IMR-90 (cell line): ENCODE measurements around the gene HDX. TPM values are rescaled to one million over a fixed set of nuclear protein-coding genes. Genes with fewer than 3 reads are reported as not detected.

Experiments used
- ATAC-seq: fragments of 200-7000 bp; cut with Tn5 transposase; 2 replicates; pipeline ENCODE4 v1.9.1; 2020; ENCODE audit warnings: low read depth, mild to moderate bottlenecking, moderate library complexity
- BruUV-seq: library from RNA; stranded (reverse); fragments of 400-500 nt; replicated peaks from 2 replicates; lab custom pipeline; 2021; lab: Mats Ljungman, UMichigan
- CTCF ChIA-PET: fragments of 300-600 bp; formaldehyde crosslinking; extraction: SDS; loops from one replicate; lab custom pipeline; 2021; ENCODE audit warnings: antibody characterized with exemption; lab: Yijun Ruan, JAX
- POLR2A ChIA-PET: fragments of 300-600 bp; sonication (Branson Sonifier 250); formaldehyde crosslinking; loops from one replicate; lab custom pipeline; 2022; ENCODE audit warnings: antibody characterized with exemption; ENCODE audit not compliant: unreplicated experiment; lab: Charles Lee
- DNase-seq: peaks from one replicate; pipeline ENCODE4 v3.0.0; 2013
- H2AFZ ChIP-seq: replicated peaks from 2 replicates; pipeline ENCODE3; 2013; ENCODE audit warnings: low read length, mild to moderate bottlenecking; ENCODE audit not compliant: poor library complexity
- H2AK5ac ChIP-seq: 2 replicates; pipeline ENCODE4 v1.6.1; 2013; ENCODE audit warnings: low read depth, low read length, inconsistent platforms
- H2AK9ac ChIP-seq: replicated peaks from 2 replicates; pipeline ENCODE3; 2013; ENCODE audit warnings: mild to moderate bottlenecking, low read depth, low read length, moderate library complexity; ENCODE audit not compliant: poor library complexity
- H2BK120ac ChIP-seq: 2 replicates; pipeline ENCODE4 v1.6.1; 2013; ENCODE audit warnings: low read depth, low read length, inconsistent platforms
- H2BK15ac ChIP-seq: 3 replicates; pipeline ENCODE4 v1.6.1; 2013; ENCODE audit warnings: low read depth, low read length, inconsistent platforms
- H2BK20ac ChIP-seq: 2 replicates; pipeline ENCODE4 v1.6.1; 2013; ENCODE audit warnings: low read depth, mild to moderate bottlenecking, inconsistent platforms, low read length, moderate library complexity
- H2BK5ac ChIP-seq: 2 replicates; pipeline ENCODE4 v1.6.1; 2013; ENCODE audit warnings: mild to moderate bottlenecking, low read depth, low read length, inconsistent platforms; ENCODE audit not compliant: poor library complexity, severe bottlenecking
- H3K14ac ChIP-seq: replicated peaks from 2 replicates; pipeline ENCODE4 v1.6.1; 2013; ENCODE audit warnings: low read depth, low read length, inconsistent platforms
- H3K18ac ChIP-seq: 2 replicates; pipeline ENCODE4 v1.6.1; 2013; ENCODE audit warnings: low read depth, low read length, control low read depth
- H3K23ac ChIP-seq: 2 replicates; pipeline ENCODE4 v1.6.1; 2013; ENCODE audit warnings: low read depth, low read length, inconsistent platforms
- H3K27ac ChIP-seq: 2 replicates; pipeline ENCODE4 v1.5.1; 2013; ENCODE audit warnings: mild to moderate bottlenecking, control low read depth, low read length; ENCODE audit not compliant: insufficient read depth
- H3K27me3 ChIP-seq: 2 replicates; pipeline ENCODE4 v1.6.1; 2013; ENCODE audit warnings: low read length; ENCODE audit not compliant: control insufficient read depth, insufficient read depth
- H3K36me3 ChIP-seq: 2 replicates; pipeline ENCODE4 v1.6.1; 2013; ENCODE audit warnings: low read length, mixed read lengths; ENCODE audit not compliant: control insufficient read depth, insufficient read depth
- H3K4ac ChIP-seq: 2 replicates; pipeline ENCODE4 v1.6.1; 2013; ENCODE audit warnings: low read depth, low read length, inconsistent platforms
- H3K4me1 ChIP-seq: 2 replicates; pipeline ENCODE4 v1.6.1; 2013; ENCODE audit warnings: low read length, mixed read lengths; ENCODE audit not compliant: control insufficient read depth, insufficient read depth
- H3K4me2 ChIP-seq: 2 replicates; pipeline ENCODE4 v1.6.1; 2013; ENCODE audit warnings: low read depth, mild to moderate bottlenecking, control low read depth, low read length, moderate library complexity
- H3K4me3 ChIP-seq: 2 replicates; pipeline ENCODE4 v1.5.1; 2013; ENCODE audit warnings: low read depth, mild to moderate bottlenecking, control low read depth, low read length, moderate library complexity; ENCODE audit not compliant: insufficient read depth
- H3K56ac ChIP-seq: 2 replicates; pipeline ENCODE4 v1.6.1; 2013; ENCODE audit warnings: low read length, inconsistent platforms; ENCODE audit not compliant: insufficient read depth; ENCODE audit errors: extremely low read depth
- H3K79me1 ChIP-seq, 2 experiments: 2 replicates each; pipeline ENCODE4 v1.6.1; 2013; ENCODE audit warnings: low read length in 2 of 2, inconsistent platforms in 1 of 2, low read depth in 1 of 2
- H3K9ac ChIP-seq: 2 replicates; pipeline ENCODE4 v1.6.1; 2013; ENCODE audit warnings: low read depth, low read length, control low read depth
- H3K9me1 ChIP-seq: 2 replicates; pipeline ENCODE4 v1.6.1; 2013; ENCODE audit warnings: low read length, inconsistent platforms; ENCODE audit not compliant: insufficient read depth
- H3K9me3 ChIP-seq: 2 replicates; pipeline ENCODE4 v1.6.1; 2013; ENCODE audit warnings: low read length; ENCODE audit not compliant: control insufficient read depth, insufficient read depth
- H4K20me1 ChIP-seq: 2 replicates; pipeline ENCODE4 v1.6.1; 2013; ENCODE audit warnings: low read length, inconsistent platforms; ENCODE audit not compliant: insufficient read depth
- H4K5ac ChIP-seq: 2 replicates; pipeline ENCODE4 v1.6.1; 2013; ENCODE audit warnings: mild to moderate bottlenecking, low read depth, low read length, control low read depth
- H4K8ac ChIP-seq, 2 experiments: 2 replicates each; pipeline ENCODE4 v1.6.1; 2013; ENCODE audit warnings: low read depth in 2 of 2, low read length in 2 of 2, control low read depth in 1 of 2, inconsistent platforms in 1 of 2
- H4K91ac ChIP-seq: 2 replicates; pipeline ENCODE4 v1.6.1; 2013; ENCODE audit warnings: low read depth, low read length, inconsistent platforms; ENCODE audit not compliant: insufficient read depth
- BHLHE40 ChIP-seq: fragments of 150-350 bp; IDR thresholded peaks from 2 replicates; pipeline ENCODE4 v1.6.1; 2016; ENCODE audit warnings: mild to moderate bottlenecking, low read depth, low read length
- CEBPB ChIP-seq: IDR thresholded peaks from 2 replicates; pipeline ENCODE4 v1.6.1; 2012; ENCODE audit warnings: low read depth, low read length, improper control_type of control experiment
- FOS ChIP-seq: fragments of 150-350 bp; IDR thresholded peaks from 2 replicates; pipeline ENCODE4 v1.6.1; 2016; ENCODE audit warnings: low read depth, low read length
- MAZ ChIP-seq: IDR thresholded peaks from 2 replicates; pipeline ENCODE4 v1.6.1; 2012; ENCODE audit warnings: low read depth, mild to moderate bottlenecking, low read length, improper control_type of control experiment, moderate library complexity, borderline replicate concordance
- RFX5 ChIP-seq: IDR thresholded peaks from 2 replicates; pipeline ENCODE4 v1.8.0; 2012; ENCODE audit warnings: low read depth, mild to moderate bottlenecking, low read length, moderate library complexity
- WGBS, 2 experiments: methylation state at CpG; one replicate each; pipeline versions ENCODE4 v1.1.5 to v1.1.7; 2013; ENCODE audit warnings: missing lambda C conversion rate in 2 of 2; ENCODE audit not compliant: insufficient read length in 1 of 2; ENCODE audit errors: extremely low coverage in 2 of 2; 5-methylcytosine and 5-hydroxymethylcytosine counted together
- dilution Hi-C: fragments of 300-500 bp; cut with HindIII; formaldehyde crosslinking; loops from one replicate; pipeline ENCODE4 v1.14.3; 2018; ENCODE audit warnings: low sequenced_read_pairs; ENCODE audit not compliant: unreplicated experiment
- in situ Hi-C: fragments of 300-500 bp; cut with MboI; formaldehyde crosslinking; loops from 3 replicates; pipeline ENCODE4 v1.14.3; 2019; ENCODE audit warnings: low sequenced_read_pairs, inconsistent platforms, mixed read lengths
- intact Hi-C: fragments of 100-400 bp; cut with micrococcal nuclease; formaldehyde crosslinking; loops from 2 replicates; pipeline ENCODE4 v1.10.0; 2022
- polyA plus RNA-seq, 3 experiments: library from polyadenylated mRNA; depleted of rRNA; stranded (reverse); fragments of >200 nt; gene quantifications; 2 replicates each; pipeline ENCODE4 v1.2.3, GENCODE V29; 2012; ENCODE audit warnings: low replicate concordance in 1 of 3
- total RNA-seq: library from RNA; depleted of rRNA; stranded (reverse); fragments of >200 nt; gene quantifications from 2 replicates; pipeline ENCODE4 v1.2.3, GENCODE V29; 2012

HDX gene
- total and polyA plus RNA-seq, 2 of the 4 experiments (the other 2 are of a cell fraction): 1.8 to 11.8 TPM

GRCh38 chrX:84475596-84475995 lies 26.7 kb downstream of the HDX start:
- H3K36me3 ChIP-seq: no peaks in the 10 kb centered on the region

More at GRCh38 chrX:84475596-84475995, 26.7 kb downstream of the HDX start:
- intact Hi-C loops: no loop called here
- no peak overlapping the region for H2AFZ ChIP-seq
- H3K18ac ChIP-seq: no peak overlapping the region
- H3K27ac ChIP-seq: no peak overlapping the region
- H2AK9ac ChIP-seq: no peak overlapping the region
- no peak overlapping the region for H3K4me2 ChIP-seq
- no peak overlapping the region for H4K8ac ChIP-seq
- ChIA-PET POLR2A (no interaction called here), CTCF (no interaction called here)
- no peak overlapping the region for H2BK20ac ChIP-seq
- no peak overlapping the region for H2BK120ac ChIP-seq
- H2AK5ac ChIP-seq: no peak overlapping the region
- H3K9me3 ChIP-seq: no peaks in the 10 kb centered on the region
- H3K4me3 ChIP-seq: no peak overlapping the region
- H3K56ac ChIP-seq: no peak overlapping the region
- no peaks in the 10 kb centered on the region for H4K20me1 ChIP-seq
- H2BK15ac ChIP-seq: no peak overlapping the region
- no peak overlapping the region for H3K9ac ChIP-seq
- H4K91ac ChIP-seq: no peak overlapping the region
- no peak overlapping the region for H3K14ac ChIP-seq
- in situ Hi-C loops: no loop called here
- TF ChIP-seq BHLHE40 (no peak), FOS (no peak), CEBPB (no peak), RFX5 (no peak), MAZ (no peak)
- no peak overlapping the region for H4K5ac ChIP-seq
- DNase-seq: no peak
- dilution Hi-C loops: no loop called here
- H3K4me1 ChIP-seq: no peaks in the 10 kb centered on the region
- H3K79me1 ChIP-seq: no peaks in the 10 kb centered on the region
- WGBS, 2 experiments: no CpG with 5 or more reads among the region's 2 CpGs
- H3K27me3 ChIP-seq: no peaks in the 10 kb centered on the region
- H3K23ac ChIP-seq: no peak overlapping the region
- H3K4ac ChIP-seq: no peak overlapping the region
- ATAC-seq: no peak
- no TSS peak for BruUV-seq
- H3K9me1 ChIP-seq: no peaks in the 10 kb centered on the region
- H2BK5ac ChIP-seq: no peak overlapping the region
